ENCODE measurements around the gene CALD1. TPM values are rescaled to one million over a fixed set of nuclear protein-coding genes. Genes with fewer than 3 reads are reported as not detected.

Gene CALD1
- total and polyA plus RNA-seq, 4 donors, result 48.0 to 226 (median 95.2) TPM

- no peaks in the 10 kb centered on the region for H3K27me3 ChIP-seq (ENCODE audit: control insufficient read depth in 4 of 4, insufficient read depth in 4 of 4, low read length in 3 of 4)
- 88% methylated on average over 3 of the region's 3 CpGs for WGBS
- H3K27ac ChIP-seq (ENCODE audit: low read depth in 1 of 2, low read length in 2 of 2), result no peak overlapping the region
- H3K9me3 ChIP-seq (ENCODE audit: control insufficient read depth in 4 of 4, low read length in 3 of 4), result no peaks in the 10 kb centered on the region
- TF ChIP-seq FOXA1 (IDR thresholded peaks at IDR 0.05) (no peak), TAF1 (conservative IDR thresholded peaks at IDR 0.05) (no peak), SP1 (IDR thresholded peaks at IDR 0.05) (no peak)
- no peak for DNase-seq (ENCODE audit: low spot score)
- H3K36me3 ChIP-seq (ENCODE audit: control insufficient read depth in 4 of 4, insufficient read depth in 3 of 4, low read depth in 1 of 4, low read length in 3 of 4), result no peaks in the 10 kb centered on the region
- no peak overlapping the region for H3K4me3 ChIP-seq (ENCODE audit: low read depth in 1 of 3, low read length in 3 of 3)
- H3K4me1 ChIP-seq (ENCODE audit: control insufficient read depth in 4 of 4, insufficient read depth in 4 of 4, low read length in 3 of 4), result no peaks in the 10 kb centered on the region
- H3K9ac ChIP-seq (ENCODE audit: low read depth in 1 of 2, low read length in 2 of 2), result no peak overlapping the region
Observed at GRCh38 chr7:134804854-134805253, 25.4 kb downstream of the CALD1 start.

- 93% methylated on average over 4 of the region's 4 CpGs for WGBS
- H3K36me3 ChIP-seq (ENCODE audit: control insufficient read depth in 4 of 4, insufficient read depth in 3 of 4, low read depth in 1 of 4, low read length in 3 of 4), result no peaks in the 10 kb centered on the region
- H3K4me1 ChIP-seq (ENCODE audit: control insufficient read depth in 4 of 4, insufficient read depth in 4 of 4, low read length in 3 of 4), result no peaks in the 10 kb centered on the region
- H3K9me3 ChIP-seq (ENCODE audit: control insufficient read depth in 4 of 4, low read length in 3 of 4), result no peaks in the 10 kb centered on the region
- no peak overlapping the region for H3K9ac ChIP-seq (ENCODE audit: low read depth in 1 of 2, low read length in 2 of 2)
- DNase-seq (ENCODE audit: low spot score), result no peak
- no peak overlapping the region for H3K27ac ChIP-seq (ENCODE audit: low read depth in 1 of 2, low read length in 2 of 2)
- TF ChIP-seq YY1 (IDR thresholded peaks at IDR 0.05), result no peak
- no peak for TF ChIP-seq CTCF (IDR thresholded peaks at IDR 0.05; ENCODE audit: low read depth, low read length, missing input control)
- TF ChIP-seq JUND (IDR thresholded peaks at IDR 0.05), result no peak
- H3K27me3 ChIP-seq (ENCODE audit: control insufficient read depth in 4 of 4, insufficient read depth in 4 of 4, low read length in 3 of 4), result no peaks in the 10 kb centered on the region
- no peak overlapping the region for H3K4me3 ChIP-seq (ENCODE audit: low read depth in 1 of 3, low read length in 3 of 3)
Observed at GRCh38 chr7:134806197-134806596, 26.8 kb downstream of the CALD1 start.

- H3K9ac ChIP-seq (ENCODE audit: low read depth in 1 of 2, low read length in 2 of 2), result no peak overlapping the region
- 83% methylated on average over 1 of the region's 1 CpG for whole genome bisulfite sequencing
- no peaks in the 10 kb centered on the region for H3K27me3 ChIP-seq (ENCODE audit: control insufficient read depth in 4 of 4, insufficient read depth in 4 of 4, low read length in 3 of 4)
- no peak for DNase-seq (ENCODE audit: low spot score)
- TF ChIP-seq ZBTB33 (IDR thresholded peaks at IDR 0.05) (no peak), GABPA (IDR thresholded peaks at IDR 0.05 in 1 of 2, conservative IDR thresholded peaks at IDR 0.05 in 1 of 2) (no peak), MAX (IDR thresholded peaks at IDR 0.05) (no peak), HNF4A (conservative IDR thresholded peaks at IDR 0.05) (no peak), RAD21 (IDR thresholded peaks at IDR 0.05) (no peak), EGR1 (IDR thresholded peaks at IDR 0.05; ENCODE audit: low read depth in 2 of 2) (no peak), HNF4G (IDR thresholded peaks at IDR 0.05) (no peak), JUND (IDR thresholded peaks at IDR 0.05) (no peak)
- no peaks in the 10 kb centered on the region for H3K9me3 ChIP-seq (ENCODE audit: control insufficient read depth in 4 of 4, low read length in 3 of 4)
- no peak overlapping the region for H3K27ac ChIP-seq (ENCODE audit: low read depth in 1 of 2, low read length in 2 of 2)
- no peaks in the 10 kb centered on the region for H3K36me3 ChIP-seq (ENCODE audit: control insufficient read depth in 4 of 4, insufficient read depth in 3 of 4, low read depth in 1 of 4, low read length in 3 of 4)
- H3K4me3 ChIP-seq (ENCODE audit: low read depth in 1 of 3, low read length in 3 of 3), result no peak overlapping the region
- H3K4me1 ChIP-seq (ENCODE audit: control insufficient read depth in 4 of 4, insufficient read depth in 4 of 4, low read length in 3 of 4), result no peaks in the 10 kb centered on the region
Observed at GRCh38 chr7:134809616-134810015, 30.2 kb downstream of the CALD1 start.
